SK-N-MC (cell line): ENCODE measurements around the gene MEIS2.

Experiments used
- EZH2 ChIP-seq: fragments of 200-600 bp; sonication (generic); IDR thresholded peaks from one replicate; pipeline ENCODE4 v1.6.1; 2017; ENCODE audit warnings: antibody characterized with exemption
- FOXP2 ChIP-seq: optimal IDR thresholded peaks from 2 replicates; pipeline ENCODE3; 2011; ENCODE audit warnings: mild to moderate bottlenecking, moderate library complexity; ENCODE audit not compliant: insufficient read depth; ENCODE audit errors: extremely low read length, control extremely low read depth
- POLR2AphosphoS5 ChIP-seq: IDR thresholded peaks from 2 replicates; pipeline ENCODE4 v1.6.1; 2012; ENCODE audit warnings: mild to moderate bottlenecking, low read depth, low read length, borderline replicate concordance

DNA sequence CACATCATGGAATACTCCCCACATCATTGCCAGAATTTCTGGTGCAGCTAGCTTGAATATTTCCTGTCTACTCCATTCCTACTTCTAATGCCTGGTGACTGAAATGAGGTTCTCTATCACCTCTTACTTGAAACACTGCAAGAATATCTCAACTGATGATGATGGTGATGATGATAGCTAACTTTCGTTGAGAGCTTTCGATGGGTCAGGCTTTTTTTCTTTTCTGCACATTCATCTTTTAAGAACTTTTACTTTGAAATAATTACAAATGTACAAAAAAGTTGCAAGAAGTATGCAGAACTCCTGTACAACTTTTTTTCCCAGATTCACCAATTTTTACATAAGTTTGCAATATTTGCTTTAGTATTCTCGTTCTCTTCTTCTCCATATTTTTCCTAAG is 233.5 kb downstream of the MEIS2 start:
- TF ChIP-seq POLR2AphosphoS5 (no peak), EZH2 (no peak), FOXP2 (no peak)
